Globus pallidus (tissue), 1 donor: ENCODE data around the gene HIPK2.

Experiments
- DNase-seq: peaks from one replicate; pipeline ENCODE4 v3.0.0-alpha.2; 2015; ENCODE audit warnings: low spot score

HIPK2 gene

DNA sequence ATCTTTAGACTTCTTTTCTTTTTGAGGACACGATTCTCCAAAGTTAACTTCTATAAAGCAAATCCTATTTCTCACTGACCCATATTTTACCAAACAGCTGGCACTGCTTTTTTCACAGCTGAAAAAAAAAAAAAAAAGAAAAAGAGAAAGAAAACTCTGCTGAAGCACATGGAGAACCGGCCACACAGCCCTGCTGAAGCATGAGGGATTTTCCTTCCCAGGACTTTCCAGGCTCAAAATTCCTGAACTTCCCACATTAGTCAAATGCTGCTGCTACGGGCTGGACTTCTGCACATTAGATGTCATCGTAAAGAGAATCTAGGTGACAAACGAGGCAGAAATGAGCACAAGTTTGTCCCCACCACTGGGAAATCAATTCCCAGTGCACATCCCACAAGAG is 25.2 kb downstream of the HIPK2 start:
- DNase-seq = no peak

DNA sequence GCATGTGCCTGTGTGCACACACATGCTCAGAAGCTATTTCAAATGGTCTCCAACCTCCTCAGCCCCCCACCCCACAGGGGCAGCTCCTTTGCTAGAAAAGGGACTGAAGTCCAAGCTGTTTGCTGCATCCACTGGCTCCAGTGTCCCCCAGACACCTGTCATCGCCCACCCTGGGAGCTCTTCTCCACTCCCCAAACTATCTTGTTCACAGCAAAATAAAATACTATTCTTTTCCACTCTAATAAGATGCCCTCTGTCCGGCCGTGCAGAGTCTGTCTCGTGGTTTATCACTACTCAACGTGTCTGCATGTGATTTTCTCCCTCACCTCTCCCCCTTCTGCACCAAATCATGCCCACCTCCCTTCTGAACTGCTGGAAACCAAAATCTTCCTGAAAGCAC is 25.6 kb downstream of the HIPK2 start:
- no peak for DNase-seq

GRCh38 chr7:139750459-139751095 is 27.2 kb downstream of the HIPK2 start:
- DNase-seq = no peak

DNA sequence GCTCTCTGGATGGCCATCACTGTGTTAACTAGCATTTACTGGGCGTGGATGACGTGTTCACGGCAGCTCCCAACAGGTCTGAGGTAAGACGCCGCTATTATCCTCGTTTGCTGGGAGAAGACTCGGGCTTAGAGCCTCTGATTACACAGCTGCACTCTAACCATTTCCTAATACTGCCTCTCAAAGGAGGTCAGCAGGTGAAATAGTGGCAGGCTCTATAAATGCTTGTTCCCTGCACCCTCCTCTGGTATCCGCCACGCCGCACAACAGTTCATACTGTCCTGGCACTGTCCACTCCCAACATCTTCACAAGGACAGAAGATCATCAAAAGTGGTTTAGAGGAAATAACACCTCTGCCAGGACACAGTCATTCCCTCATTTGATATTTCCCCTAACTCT is 28.3 kb downstream of the HIPK2 start:
- DNase-seq = no peak

- no peak for DNase-seq
Measured at GRCh38 chr7:139748941-139749340, 28.9 kb downstream of the HIPK2 start.

DNA sequence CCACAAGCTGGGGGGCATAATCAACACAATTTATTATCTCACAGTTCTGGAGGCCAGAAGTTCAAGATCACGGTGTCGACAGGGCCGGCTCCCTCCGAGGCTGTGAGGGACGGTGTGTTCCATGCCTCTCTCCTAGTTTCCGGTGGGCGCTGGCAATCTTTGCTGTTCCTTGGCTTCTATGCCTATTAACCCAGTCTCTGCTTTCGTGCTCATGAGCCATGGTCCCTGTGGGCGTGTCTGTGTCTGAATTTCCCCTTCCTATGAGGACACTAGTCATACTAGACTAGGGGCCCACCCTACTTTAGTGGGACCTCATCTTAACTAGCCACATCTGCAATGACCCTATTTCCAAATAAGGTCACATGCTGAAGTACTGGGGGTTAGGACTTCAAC is 29.4 kb downstream of the HIPK2 start:
- DNase-seq = no peak

DNA sequence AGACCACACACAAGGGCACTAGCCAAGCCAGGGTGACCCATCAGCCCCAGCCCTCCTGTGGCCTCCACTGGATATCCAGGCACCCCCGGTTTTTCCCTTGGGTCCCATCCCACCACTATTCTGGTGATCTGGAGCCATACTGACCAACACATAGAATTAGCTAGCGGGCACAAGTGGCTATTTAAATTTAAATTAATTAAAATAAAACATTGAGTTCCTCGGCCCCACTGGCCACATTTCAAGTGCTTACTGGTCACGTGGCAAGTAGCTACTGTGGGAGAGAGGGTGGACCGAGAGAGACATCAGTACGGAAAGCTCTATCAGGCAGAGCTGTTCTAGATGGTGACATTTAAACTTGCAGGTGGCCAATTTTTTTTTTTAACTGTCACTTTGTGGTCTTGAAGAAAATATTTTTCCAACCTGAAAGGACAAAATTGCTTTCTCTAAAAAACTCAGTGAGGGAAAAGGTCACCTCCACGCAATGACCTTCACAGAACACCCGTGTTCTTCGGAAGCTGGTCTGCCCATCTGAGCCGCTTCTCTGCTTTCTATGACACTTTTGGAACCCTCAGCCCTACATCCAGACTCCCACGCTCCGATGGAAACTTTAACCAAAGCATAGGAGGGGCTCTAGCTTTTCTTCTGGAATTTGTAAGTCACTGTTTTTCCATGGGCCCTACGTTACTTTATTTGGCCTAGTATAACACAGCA is 30.0 kb downstream of the HIPK2 start:
- DNase-seq = no peak

- DNase-seq = no peak
Measured at GRCh38 chr7:139746652-139747051, 31.1 kb downstream of the HIPK2 start.

- DNase-seq = no peak
Measured at GRCh38 chr7:139745678-139746143, 32.1 kb downstream of the HIPK2 start.

DNA sequence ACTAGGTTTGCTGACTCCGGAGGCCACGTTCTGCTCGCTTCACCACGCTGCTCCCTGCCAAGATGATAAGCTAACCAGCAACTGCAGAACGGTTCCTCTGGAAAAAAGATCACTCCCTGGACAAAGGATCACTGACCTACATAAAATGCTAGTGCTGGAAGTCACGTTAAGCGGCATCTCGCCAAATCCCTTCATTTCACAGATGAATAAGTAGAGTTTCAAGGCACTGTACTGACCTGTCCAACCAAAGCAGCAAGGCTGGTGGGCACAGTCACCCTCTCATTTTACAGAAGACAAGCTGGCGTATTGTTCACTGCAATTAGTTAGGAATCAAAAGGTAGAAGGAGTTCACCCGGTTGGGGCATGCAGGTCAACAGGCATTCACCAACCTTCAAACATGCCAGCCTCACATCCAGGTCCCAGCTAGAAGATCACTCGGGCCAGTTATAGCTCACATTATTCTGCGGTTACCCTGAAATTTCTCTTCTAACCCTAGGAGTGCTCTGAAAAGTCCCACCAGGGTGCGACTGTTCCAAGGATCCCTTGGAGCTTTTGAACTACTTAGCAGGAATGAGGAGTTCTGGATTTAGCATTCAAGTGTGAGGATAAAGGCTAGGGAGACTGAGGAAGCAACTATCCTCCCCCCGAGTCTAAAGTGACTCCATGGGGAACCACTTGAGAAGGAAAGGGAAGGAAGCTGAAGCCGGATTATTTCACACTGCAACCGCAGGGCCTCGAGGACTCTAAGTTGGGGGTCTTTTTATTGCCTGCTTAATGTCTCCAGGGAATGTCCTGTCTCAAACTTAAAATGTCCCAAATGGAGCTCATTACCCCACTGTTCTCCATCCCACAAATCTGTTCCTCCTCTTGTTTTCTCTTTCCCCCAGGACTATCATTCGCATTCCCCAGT is 32.8 kb downstream of the HIPK2 start:
- DNase-seq = no peak

GRCh38 chr7:139743967-139744767 is 33.6 kb downstream of the HIPK2 start:
- DNase-seq = no peak

- no peak for DNase-seq
Measured at GRCh38 chr7:139743267-139743966, 34.4 kb downstream of the HIPK2 start.

DNA sequence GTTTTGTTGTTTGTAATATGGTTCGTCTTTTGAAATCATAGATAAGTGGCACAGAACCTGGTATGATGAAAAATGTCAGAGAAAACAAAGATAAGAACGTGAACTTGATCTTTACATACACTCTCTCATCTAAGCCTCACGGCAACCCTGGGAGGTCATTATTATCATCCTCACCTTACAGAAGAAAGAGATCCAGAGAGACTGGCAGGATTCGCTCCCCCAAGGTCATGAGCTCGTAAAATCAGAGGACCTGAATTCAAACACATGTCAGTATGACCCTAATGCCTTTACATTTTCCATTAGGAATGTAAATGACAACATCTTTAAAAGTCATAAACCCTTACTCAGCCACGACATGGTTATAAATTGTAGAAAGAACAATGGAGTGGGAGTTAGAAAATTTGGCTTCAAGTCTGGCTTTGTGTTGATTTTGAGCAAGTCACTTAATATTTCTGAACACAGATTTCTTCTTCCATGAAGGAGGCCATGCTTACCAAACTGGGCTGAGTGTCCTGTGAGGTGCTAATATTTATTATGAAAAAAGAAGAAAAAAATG is 35.9 kb downstream of the HIPK2 start:
- no peak for DNase-seq

DNA sequence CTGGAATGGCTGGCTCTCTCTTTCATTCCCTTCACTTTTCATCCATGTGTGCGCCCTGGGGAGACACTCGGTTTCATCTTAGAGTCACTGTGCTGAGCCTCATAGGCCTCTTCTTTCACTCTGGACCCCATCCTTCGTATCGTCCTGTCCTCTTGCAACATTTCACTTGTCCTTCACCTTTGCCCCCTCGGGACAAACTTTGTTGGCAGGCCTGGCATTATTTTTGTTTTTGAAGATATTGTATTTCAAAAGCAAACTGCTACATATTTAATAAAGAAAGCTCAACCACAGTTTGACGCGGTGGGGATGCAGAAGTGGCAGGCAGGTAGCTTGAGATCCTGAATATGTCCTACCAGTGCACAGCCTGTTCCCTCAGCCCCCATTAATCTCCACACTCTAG is 36.6 kb downstream of the HIPK2 start:
- no peak for DNase-seq

- DNase-seq = peak; percentile 91
Measured at GRCh38 chr7:139739863-139740597, 37.8 kb downstream of the HIPK2 start.

- DNase-seq = no peak
Measured at GRCh38 chr7:139738772-139739171, 39.0 kb downstream of the HIPK2 start.

DNA sequence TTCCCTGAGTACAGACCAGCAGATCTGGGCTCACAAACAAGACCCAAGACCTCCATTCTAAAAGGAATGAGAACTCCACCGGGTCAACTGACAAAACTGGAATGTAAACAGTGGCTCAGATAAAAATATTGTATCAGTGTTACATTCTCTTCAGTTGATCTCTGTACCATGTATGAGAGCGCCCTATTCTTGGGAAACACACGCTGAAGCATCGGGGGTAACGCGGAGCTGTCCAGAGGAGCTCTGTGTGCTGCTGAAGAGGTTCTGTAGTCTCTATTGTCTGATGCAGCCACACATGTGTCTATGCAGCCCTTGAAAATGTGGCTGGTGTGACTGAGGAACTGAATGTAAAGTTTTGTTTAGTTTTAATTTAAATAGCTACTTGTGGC is 39.7 kb downstream of the HIPK2 start:
- DNase-seq = peak; percentile 86

- no peak for DNase-seq
Measured at GRCh38 chr7:139737221-139738100, 40.3 kb downstream of the HIPK2 start.

DNA sequence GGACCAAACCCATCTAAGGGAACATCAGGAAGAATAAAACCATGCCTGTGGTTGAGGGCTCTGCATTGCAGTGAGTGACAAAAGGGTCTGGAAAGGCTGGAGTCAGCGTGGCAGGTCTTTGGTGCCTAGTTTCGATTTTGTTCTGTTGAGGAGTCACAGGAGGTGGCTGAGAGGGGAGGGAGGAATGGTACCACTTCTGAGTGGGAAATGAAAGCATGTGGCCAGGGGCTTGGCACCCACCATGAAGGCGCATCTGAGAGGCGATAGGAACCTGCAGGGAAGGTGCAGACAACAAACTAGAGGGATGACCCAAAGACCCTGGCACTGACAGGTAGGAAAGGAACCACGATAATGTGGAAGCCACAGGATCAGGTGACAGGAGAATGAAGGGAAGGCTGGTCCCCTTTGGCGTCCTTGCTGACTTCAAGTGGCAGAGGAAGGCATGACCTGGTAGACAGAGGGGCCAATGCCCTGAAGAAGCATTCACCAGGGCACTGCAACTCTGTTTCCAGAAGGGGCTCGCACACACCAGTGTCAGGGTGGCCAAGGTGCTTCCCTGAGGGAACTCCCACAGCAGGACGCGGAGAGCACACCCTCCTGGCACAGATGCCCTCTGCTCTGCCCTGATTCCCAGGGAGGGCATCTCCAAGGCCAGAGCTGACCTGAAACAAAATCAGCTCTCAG is 41.7 kb downstream of the HIPK2 start:
- no peak for DNase-seq
